MCF 10A (cell line): ENCODE data around the gene TIMM22. TPM values are rescaled to one million over a fixed set of nuclear protein-coding genes. Genes with fewer than 3 reads are reported as not detected.

ENCODE experiments used
- BruUV-seq: library from RNA; stranded (reverse); fragments of 400-500 nt; replicated peaks from 2 replicates; lab custom pipeline; 2021; lab: Mats Ljungman, UMichigan
- CTCF ChIA-PET: fragments of 300-600 bp; sonication (Branson Sonifier 250); formaldehyde crosslinking; extraction: SDS; loops from one replicate; lab custom pipeline; 2021; ENCODE audit warnings: antibody characterized with exemption, inconsistent platforms; lab: Yijun Ruan, JAX
- POLR2A ChIA-PET: fragments of 300-600, 350-650 bp; sonication (Branson Sonifier 250); formaldehyde crosslinking; extraction: SDS; loops from one replicate; lab custom pipeline; 2020; ENCODE audit warnings: antibody characterized with exemption, inconsistent platforms; lab: Yijun Ruan, JAX
- DNase-seq: peaks from one replicate; pipeline ENCODE4 v3.0.0-alpha.2; 2018; ENCODE audit not compliant: unreplicated experiment
- H3K27ac Mint-ChIP-seq: one replicate; pipeline ENCODE4 v1.8.0; 2022; ENCODE audit warnings: mild to moderate bottlenecking, low read depth, mixed read lengths; ENCODE audit not compliant: unreplicated experiment
- H3K27me3 Mint-ChIP-seq: one replicate; pipeline ENCODE4 v1.8.0; 2022; ENCODE audit warnings: mixed read lengths; ENCODE audit not compliant: insufficient read depth, unreplicated experiment
- H3K36me3 Mint-ChIP-seq: one replicate; pipeline ENCODE4 v1.8.0; 2022; ENCODE audit warnings: mild to moderate bottlenecking, moderate library complexity, mixed read lengths; ENCODE audit not compliant: insufficient read depth, unreplicated experiment
- H3K4me1 Mint-ChIP-seq: one replicate; pipeline ENCODE4 v1.8.0; 2022; ENCODE audit warnings: mixed read lengths; ENCODE audit not compliant: insufficient read depth, unreplicated experiment
- H3K4me3 Mint-ChIP-seq: one replicate; pipeline ENCODE4 v1.8.0; 2022; ENCODE audit warnings: mild to moderate bottlenecking, moderate library complexity, mixed read lengths; ENCODE audit not compliant: unreplicated experiment
- H3K9me3 Mint-ChIP-seq: one replicate; pipeline ENCODE4 v1.8.0; 2022; ENCODE audit warnings: mixed read lengths; ENCODE audit not compliant: unreplicated experiment
- intact Hi-C: fragments of 100-400 bp; cut with micrococcal nuclease; formaldehyde crosslinking; loops from 2 replicates; pipeline ENCODE4 v1.14.1; 2022
- total RNA-seq: library from RNA; stranded (reverse); gene quantifications from 2 replicates; pipeline ENCODE4 v1.2.3, GENCODE V29; 2022
- TF ChIP-seq, protein P1 (sequence below): fragments of 200-600 bp; IDR thresholded peaks from one replicate; pipeline ENCODE4 v1.8.0; 2022; ENCODE audit warnings: antibody characterized with exemption, mild to moderate bottlenecking; ENCODE audit not compliant: unreplicated experiment

The TIMM22 gene
- total RNA-seq, 1 experiment from 2014 or later, result 16.6 TPM

DNA sequence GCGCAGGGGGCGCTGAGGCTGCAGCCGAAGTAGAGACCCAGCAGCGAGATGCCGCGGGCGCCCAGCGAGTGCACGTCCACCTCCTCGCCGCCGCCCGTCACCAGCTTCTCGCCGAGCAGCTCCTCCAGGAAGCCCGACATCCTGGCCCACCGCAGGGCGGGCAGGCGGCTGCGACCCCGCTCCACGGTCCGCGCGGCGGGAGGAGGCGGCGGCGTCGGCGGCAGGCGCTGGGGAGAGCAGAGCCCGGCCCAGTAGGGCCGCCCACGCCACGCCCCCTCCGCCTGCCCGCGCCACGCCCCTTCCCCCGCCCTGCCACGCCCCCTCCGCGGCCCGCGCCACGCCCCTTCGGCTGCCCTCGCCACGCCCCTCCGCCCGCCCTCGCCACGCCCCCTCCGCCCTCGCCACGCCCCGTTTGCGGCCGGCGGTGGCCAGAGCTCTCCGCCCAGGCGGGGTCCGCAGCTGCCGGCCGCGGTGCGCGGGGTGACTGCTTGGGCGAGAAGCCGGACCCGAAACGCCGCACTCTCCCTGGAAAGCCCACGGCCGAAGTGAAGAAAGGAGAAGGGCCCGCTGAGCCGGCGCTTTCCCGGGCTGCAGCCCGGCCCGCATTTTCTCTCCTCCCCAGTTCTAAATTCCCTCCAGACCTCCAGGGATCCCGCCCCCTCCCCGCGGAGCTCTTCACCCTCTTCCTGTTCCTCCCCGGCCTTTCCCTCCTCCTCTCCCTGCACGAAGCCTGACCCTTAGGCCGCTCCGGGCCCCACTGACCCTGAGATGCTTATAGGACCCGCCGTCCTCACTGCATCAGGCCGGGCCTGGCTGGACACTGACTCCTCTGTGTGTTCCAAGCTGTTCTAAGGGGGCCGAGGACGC lies 17.2 kb upstream of the TIMM22 start, which contains the start of gene NXN:
TSS of gene NXN (minus strand) at position 238 of the 867 bp plus-strand sequence.
- peak; percentile 58 for DNase-seq
- no peak within 1 kb of the TSS for H3K27ac Mint-ChIP-seq
- BruUV-seq, result no TSS peak
- no peaks in the 10 kb centered on the region for H3K27me3 Mint-ChIP-seq
- ChIA-PET CTCF (interaction anchor here (0.6 to 4.6 kb wide), 25 partner anchors 10 to 568 kb away, joined by 3 to 53 read pairs (median 5); partner anchors contain the start of genes GLOD4, MRM3, TIMM22 and VPS53), POLR2A (interaction anchor here (0.6 to 11.8 kb wide), 14 partner anchors 17 to 287 kb away, joined by 3 to 171 read pairs (median 9); partner anchors contain the start of genes GLOD4, MRM3, TIMM22 and VPS53)
- intact Hi-C loops, result loop anchor here (2.0 to 5.0 kb wide), 4 partner anchors 75 to 837 kb away; a partner anchor contains a TSS
- peaks cover 5% of the 10 kb centered on the region for H3K4me1 Mint-ChIP-seq
- H3K36me3 Mint-ChIP-seq, result no peaks in the 10 kb centered on the region
- H3K9me3 Mint-ChIP-seq, result no peaks in the 10 kb centered on the region
- TF ChIP-seq, protein P1, sequence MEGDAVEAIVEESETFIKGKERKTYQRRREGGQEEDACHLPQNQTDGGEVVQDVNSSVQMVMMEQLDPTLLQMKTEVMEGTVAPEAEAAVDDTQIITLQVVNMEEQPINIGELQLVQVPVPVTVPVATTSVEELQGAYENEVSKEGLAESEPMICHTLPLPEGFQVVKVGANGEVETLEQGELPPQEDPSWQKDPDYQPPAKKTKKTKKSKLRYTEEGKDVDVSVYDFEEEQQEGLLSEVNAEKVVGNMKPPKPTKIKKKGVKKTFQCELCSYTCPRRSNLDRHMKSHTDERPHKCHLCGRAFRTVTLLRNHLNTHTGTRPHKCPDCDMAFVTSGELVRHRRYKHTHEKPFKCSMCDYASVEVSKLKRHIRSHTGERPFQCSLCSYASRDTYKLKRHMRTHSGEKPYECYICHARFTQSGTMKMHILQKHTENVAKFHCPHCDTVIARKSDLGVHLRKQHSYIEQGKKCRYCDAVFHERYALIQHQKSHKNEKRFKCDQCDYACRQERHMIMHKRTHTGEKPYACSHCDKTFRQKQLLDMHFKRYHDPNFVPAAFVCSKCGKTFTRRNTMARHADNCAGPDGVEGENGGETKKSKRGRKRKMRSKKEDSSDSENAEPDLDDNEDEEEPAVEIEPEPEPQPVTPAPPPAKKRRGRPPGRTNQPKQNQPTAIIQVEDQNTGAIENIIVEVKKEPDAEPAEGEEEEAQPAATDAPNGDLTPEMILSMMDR, result peak; percentile 20
- peak within 1 kb of the TSS; percentile 76 for H3K4me3 Mint-ChIP-seq

DNA sequence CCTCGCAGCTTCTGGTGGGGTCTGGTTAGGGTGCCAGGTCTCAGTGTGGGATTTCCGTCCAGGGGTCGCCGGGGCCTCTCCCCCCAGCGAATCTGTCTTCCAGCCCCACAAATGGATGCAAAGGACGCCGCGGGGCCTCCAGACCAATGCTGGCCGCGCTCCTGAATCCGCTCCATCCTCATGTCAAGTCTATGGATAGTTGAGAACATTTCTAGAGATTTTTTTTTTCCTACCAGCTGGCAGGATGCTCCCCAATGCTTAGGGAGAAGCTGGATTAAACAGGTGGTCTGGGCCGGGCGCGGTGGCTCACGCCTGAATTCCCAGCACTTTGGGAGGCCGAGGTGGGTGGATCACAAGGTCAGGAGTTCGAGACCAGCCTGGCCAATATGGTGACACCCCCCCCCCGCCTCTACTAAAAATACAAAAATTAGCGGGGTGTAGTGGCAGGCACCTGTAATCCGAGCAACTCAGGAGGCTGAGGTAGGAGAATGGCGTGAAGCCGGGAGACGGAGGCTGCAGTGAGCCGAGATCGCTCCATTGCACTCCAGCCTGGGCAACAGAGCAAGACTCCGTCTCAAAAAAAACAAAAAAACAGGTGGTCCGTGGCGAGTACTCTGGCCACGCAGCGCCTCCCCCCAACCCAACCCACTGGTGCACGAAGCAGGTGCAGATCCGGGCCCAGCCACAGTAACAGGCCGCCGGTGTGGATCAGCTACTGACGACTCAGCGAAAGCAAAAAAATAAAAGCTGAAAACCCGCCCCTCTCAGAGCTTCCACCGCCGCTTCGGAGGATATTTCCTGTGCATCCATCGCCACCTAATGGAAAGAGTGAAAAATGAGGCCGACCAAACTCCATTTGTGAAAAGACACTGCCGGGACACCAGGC lies 16.3 kb upstream of the TIMM22 start:
- peaks cover 5% of the 10 kb centered on the region for H3K4me1 Mint-ChIP-seq
- BruUV-seq, result no TSS peak
- ChIA-PET CTCF (interaction anchor here (0.5 to 4.6 kb wide), 47 partner anchors 9 to 569 kb away, joined by 3 to 53 read pairs (median 4); partner anchors contain the start of genes GLOD4, MRM3 and TIMM22), POLR2A (interaction anchor here (0.5 to 11.8 kb wide), 21 partner anchors 12 to 568 kb away, joined by 3 to 171 read pairs (median 4); partner anchors contain the start of genes GLOD4, MRM3, TIMM22 and VPS53)
- no peaks in the 10 kb centered on the region for H3K9me3 Mint-ChIP-seq
- peak overlapping the region; percentile 76 for H3K4me3 Mint-ChIP-seq
- no peaks in the 10 kb centered on the region for H3K36me3 Mint-ChIP-seq
- peak; percentile 91 for DNase-seq
- intact Hi-C loops, result loop anchor here (1.0 to 5.0 kb wide), 7 partner anchors 16 to 838 kb away; partner anchors contain the start of genes GLOD4 and MRM3
- H3K27ac Mint-ChIP-seq, result no peak overlapping the region
- no peaks in the 10 kb centered on the region for H3K27me3 Mint-ChIP-seq
- TF ChIP-seq, protein P1, result peak; percentile 62

DNA sequence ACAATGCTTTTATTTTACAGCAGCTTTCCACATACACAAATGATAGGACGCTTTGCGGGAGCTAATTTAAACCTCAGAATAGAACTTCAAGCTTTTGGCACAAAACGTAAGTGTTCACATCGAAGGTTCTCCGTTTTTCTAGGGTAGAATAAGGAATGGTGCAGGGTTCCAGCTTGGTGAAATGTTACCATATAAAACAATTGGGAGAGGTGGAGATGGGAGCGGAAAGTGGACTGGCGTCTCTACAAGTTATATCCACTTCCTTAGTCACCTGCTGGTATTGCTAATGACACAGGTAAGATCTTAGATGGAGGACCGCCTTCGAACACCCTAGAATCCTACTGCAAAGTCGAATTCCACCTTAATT lies 15.7 kb upstream of the TIMM22 start:
- no peaks in the 10 kb centered on the region for H3K9me3 Mint-ChIP-seq
- CTCF ChIA-PET, result interaction anchor here (0.6 to 4.6 kb wide), 37 partner anchors 8 to 569 kb away, joined by 3 to 53 read pairs (median 3); partner anchors contain the start of genes GLOD4, MRM3 and TIMM22
- peaks cover 5% of the 10 kb centered on the region for H3K4me1 Mint-ChIP-seq
- DNase-seq, result no peak
- no peak overlapping the region for H3K27ac Mint-ChIP-seq
- H3K27me3 Mint-ChIP-seq, result no peaks in the 10 kb centered on the region
- POLR2A ChIA-PET, result interaction anchor here (0.7 to 11.8 kb wide), 16 partner anchors 11 to 569 kb away, joined by 3 to 171 read pairs (median 7); partner anchors contain the start of genes GLOD4, MRM3, TIMM22 and VPS53
- H3K36me3 Mint-ChIP-seq, result no peaks in the 10 kb centered on the region
- no TSS peak for BruUV-seq
- peak overlapping the region; percentile 76 for H3K4me3 Mint-ChIP-seq
- intact Hi-C loops, result loop anchor here (1.0 to 5.0 kb wide), 7 partner anchors 15 to 839 kb away; partner anchors contain the start of genes GLOD4 and MRM3
- TF ChIP-seq, protein P1, result no peak
